Transverse colon (tissue), 4 donors: ENCODE data around the gene MBD5.

Experiments
- CTCF ChIP-seq, 5 experiments: fragments of 200-600 bp in 3 of 5; fragments of 450-650 bp in 2 of 5; sonication (generic) in 3 of 5; IDR thresholded peaks; 1 replicate in 2 of 5; 2 replicates in 3 of 5; pipeline ENCODE4 v1.5.1; 2016 to 2017; ENCODE audit warnings: antibody characterized with exemption in 5 of 5, inconsistent platforms in 3 of 5, mild to moderate bottlenecking in 2 of 5, moderate library complexity in 1 of 5
- EP300 ChIP-seq: sonication (generic); formaldehyde crosslinking; IDR thresholded peaks from one replicate; pipeline ENCODE4 v1.6.1; 2017; ENCODE audit warnings: antibody characterized with exemption, low read depth
- POLR2A ChIP-seq: fragments of 450-650 bp; IDR thresholded peaks from one replicate; pipeline ENCODE4 v1.6.1; 2016; ENCODE audit warnings: antibody characterized with exemption, mild to moderate bottlenecking, moderate library complexity
- POLR2AphosphoS5 ChIP-seq, 3 donors: sonication (generic); formaldehyde crosslinking; IDR thresholded peaks; one replicate each; pipeline ENCODE4 v1.6.1; 2016; ENCODE audit warnings: antibody characterized with exemption in 3 of 3

GRCh38 chr2:148052687-148053086 lies 31.8 kb downstream of the MBD5 start:
- no peak for TF ChIP-seq CTCF (IDR thresholded peaks at IDR 0.05)
- TF ChIP-seq POLR2A, result no peak
- TF ChIP-seq POLR2AphosphoS5 (IDR thresholded peaks at IDR 0.05), result no peak
- no peak for TF ChIP-seq EP300
